D341Med (cell line): Measurements from ENCODE around the gene TRNAU1AP.
A peak's percentile ranks its signal among the peaks of the same experiment; 100 is the strongest.
"Not testable (repeated sequence)": the region's sequence is repeated elsewhere in the genome, so short reads cannot be mapped to it uniquely, and the experiment has no call there.

Experiments used
- DNase-seq: peaks from one replicate; pipeline ENCODE4 v3.0.0; 2012; ENCODE audit warnings: low spot score

The TRNAU1AP gene

GRCh38 chr1:28577052-28577678, 24.3 kb downstream of the TRNAU1AP start:
- no peak for DNase-seq

- no peak for DNase-seq
These were observed 25.1 kb downstream of the TRNAU1AP start for GRCh38 chr1:28577738-28578536.

GRCh38 chr1:28578696-28579218, 25.9 kb downstream of the TRNAU1AP start:
- DNase-seq = no peak

GRCh38 chr1:28579401-28579800, 26.5 kb downstream of the TRNAU1AP start:
- no peak for DNase-seq

- peak; percentile 60 for DNase-seq
These were observed 28.0 kb downstream of the TRNAU1AP start for GRCh38 chr1:28580722-28581530.

- DNase-seq = peak; percentile 98
These were observed 28.8 kb downstream of the TRNAU1AP start for GRCh38 chr1:28581531-28582247.

- DNase-seq = no peak
These were observed 29.3 kb downstream of the TRNAU1AP start for GRCh38 chr1:28582248-28582615.

- DNase-seq = not testable (repeated sequence)
These were observed 33.9 kb downstream of the TRNAU1AP start for GRCh38 chr1:28586585-28587391.

GRCh38 chr1:28591708-28592320, 38.9 kb downstream of the TRNAU1AP start, which contains the start of gene RAB42:
RAB42 (plus strand) TSS chr1:28592265; CDS start chr1:28592512, 247 bp downstream.
- DNase-seq = no peak

GRCh38 chr1:28592321-28593071, 39.6 kb downstream of the TRNAU1AP start:
- no peak for DNase-seq

GRCh38 chr1:28593988-28594356, 41.1 kb downstream of the TRNAU1AP start:
- DNase-seq = not testable (repeated sequence)

- not testable (repeated sequence) for DNase-seq
These were observed 42.0 kb downstream of the TRNAU1AP start for GRCh38 chr1:28594686-28595411.

GRCh38 chr1:28595412-28596191, 42.7 kb downstream of the TRNAU1AP start:
- no peak for DNase-seq

- DNase-seq = not testable (repeated sequence)
These were observed 43.4 kb downstream of the TRNAU1AP start for GRCh38 chr1:28596276-28596675.

GRCh38 chr1:28601696-28602095, 48.8 kb downstream of the TRNAU1AP start:
- no peak for DNase-seq

- DNase-seq = peak; percentile 70
These were observed 49.9 kb downstream of the TRNAU1AP start for GRCh38 chr1:28602536-28603439.

GRCh38 chr1:28604411-28604810, 51.5 kb downstream of the TRNAU1AP start:
- no peak for DNase-seq
